Activated naive CD8-positive, alpha-beta T cell treated with anti-CD3 and anti-CD28 coated beads, Interleukin-2, amount 50 U/mL, for 16 hours (primary cell): Measurements from ENCODE around the gene RINL.

Source experiments
- DNase-seq: peaks from one replicate; pipeline ENCODE4 v3.0.0-alpha.2; 2020; ENCODE audit warnings: low read depth, low spot score

The RINL gene

GRCh38 chr19:38877781-38878574 is at the start of gene RINL:
Gene RINL (minus strand): TSS chr19:38878275. CDS start chr19:38876742, 1,533 bp downstream.
- peak; percentile 45 for DNase-seq

GRCh38 chr19:38924388-38924787 is 46.3 kb upstream of the RINL start:
- no peak for DNase-seq

GRCh38 chr19:38922482-38922881 is 44.4 kb upstream of the RINL start:
- no peak for DNase-seq

- no peak for DNase-seq
Observed at GRCh38 chr19:38921420-38922274, 43.6 kb upstream of the RINL start.

GRCh38 chr19:38920602-38921419 is 42.7 kb upstream of the RINL start:
- DNase-seq: no peak

- no peak for DNase-seq
Observed at GRCh38 chr19:38919837-38920601, 41.9 kb upstream of the RINL start.

- no peak for DNase-seq
Observed at GRCh38 chr19:38918526-38918925, 40.5 kb upstream of the RINL start.

GRCh38 chr19:38917921-38918491 is 39.9 kb upstream of the RINL start:
- DNase-seq: no peak

- DNase-seq: no peak
Observed at GRCh38 chr19:38917516-38917915, 39.4 kb upstream of the RINL start.

GRCh38 chr19:38915329-38916321 is 37.5 kb upstream of the RINL start:
- no peak for DNase-seq

GRCh38 chr19:38913958-38914357 is 35.9 kb upstream of the RINL start:
- DNase-seq: no peak

- no peak for DNase-seq
Observed at GRCh38 chr19:38912600-38913514, 34.8 kb upstream of the RINL start.

GRCh38 chr19:38911388-38912001 is 33.4 kb upstream of the RINL start:
- no peak for DNase-seq

GRCh38 chr19:38910488-38910887 is 32.4 kb upstream of the RINL start:
- DNase-seq: no peak

- no peak for DNase-seq
Observed at GRCh38 chr19:38908911-38909310, 30.8 kb upstream of the RINL start.

GRCh38 chr19:38907670-38908069 is 29.6 kb upstream of the RINL start:
- DNase-seq: no peak

- no peak for DNase-seq
Observed at GRCh38 chr19:38907227-38907626, 29.2 kb upstream of the RINL start.

- DNase-seq: no peak
Observed at GRCh38 chr19:38905620-38906019, 27.5 kb upstream of the RINL start.
